Posterior vena cava (tissue), 2 donors: Measurements from ENCODE around the gene ZNF597. TPM values are rescaled to one million over a fixed set of nuclear protein-coding genes. Genes with fewer than 3 reads are reported as not detected.

ENCODE experiments used
- DNase-seq: peaks from one replicate; pipeline ENCODE4 v3.0.0-alpha.2; 2020; ENCODE audit warnings: low spot score
- intact Hi-C, 2 donors: fragments of 100-400 bp; cut with DNase I; formaldehyde crosslinking; loops; one replicate each; pipeline versions ENCODE4 v1.14.1 to v1.14.2; 2022 to 2023
- microRNA-seq, 2 donors: library from miRNA; unstranded; fragments of <30 nt; microRNA quantifications; one replicate each; pipeline ENCODE4 v1.2.0, GENCODE V29; 2020 to 2021; ENCODE audit warnings: borderline microRNAs expressed in 2 of 2
- total RNA-seq, 2 donors: library from RNA; stranded (reverse); fragmentation: NEBNext Ultra II Directional; extraction: Animal tissue kit (Norgen Biotek cat#: 25700); gene quantifications; one replicate each; pipeline ENCODE4 v1.2.1, GENCODE V29; 2021
- donor health status: DM: yes; HTN: yes; CAD: no.
- donor health status: DM: yes; HTN: yes; CAD: no.

The ZNF597 gene
- total RNA-seq, 2 donors from 2014 or later: 2.5 TPM

DNA sequence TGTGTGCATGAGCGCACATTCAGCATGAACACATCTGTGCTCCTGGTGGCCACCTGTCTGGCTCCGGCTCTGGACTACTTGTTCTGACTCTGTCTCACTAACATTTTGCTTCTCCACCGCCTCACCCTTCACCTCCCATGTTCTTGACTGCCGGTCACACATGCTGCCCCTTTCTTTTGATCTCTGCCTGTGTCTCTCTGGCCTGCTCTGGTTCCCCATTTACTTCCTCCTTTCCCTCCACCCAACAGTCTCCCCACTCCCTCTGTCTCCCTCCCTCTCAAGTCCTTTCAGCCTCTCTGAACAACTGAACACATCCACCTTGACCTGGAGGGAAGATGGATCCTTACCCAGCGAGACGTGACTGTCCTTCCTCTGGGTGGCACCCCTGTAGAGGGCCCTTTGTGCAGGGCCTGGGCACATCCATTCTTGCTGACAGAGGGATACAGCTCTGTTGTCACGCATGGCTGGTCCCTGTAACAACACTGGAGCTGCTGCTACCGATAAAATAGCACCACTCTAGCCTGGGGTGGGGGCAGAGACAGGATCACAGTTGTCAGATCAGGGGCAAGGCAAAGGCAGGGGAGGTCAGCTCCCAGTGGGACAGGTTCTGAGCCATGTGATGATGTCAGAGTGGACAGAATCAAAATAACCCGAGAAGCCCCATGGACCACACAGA lies 53.5 kb downstream of the ZNF597 start:
- intact Hi-C loops: loop anchor here (5.0 to 10.0 kb wide), 2 partner anchors 78 to 85 kb away; partner anchors contain the start of genes TIGD7 (in 1 of the 2) and ZNF75A (in 1 of the 2)
- DNase-seq: no peak

DNA sequence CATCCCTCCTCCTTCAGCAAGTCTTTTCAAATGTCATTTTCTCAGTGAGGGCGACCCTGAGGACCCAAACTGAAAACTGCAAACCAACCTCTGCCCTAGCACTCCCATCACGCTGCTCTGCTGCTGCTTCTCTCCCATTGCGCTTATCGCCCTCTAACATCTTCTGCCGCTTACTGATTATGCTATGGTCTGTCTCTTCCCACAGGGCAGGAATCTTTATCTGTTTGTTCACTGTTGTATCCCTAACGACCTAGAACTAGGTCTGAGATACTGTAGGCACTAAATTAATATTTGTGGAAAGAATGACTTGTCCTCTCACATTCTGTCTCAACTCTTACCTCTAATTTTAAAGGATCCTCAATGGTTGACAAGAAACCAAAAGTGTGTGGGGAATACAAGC lies 55.0 kb downstream of the ZNF597 start:
- intact Hi-C loops: loop anchor here in 1 of 2 donors (5.0 kb wide), 1 partner anchor 76 kb away; no protein-coding TSS in a partner anchor

GRCh38 chr16:3383045-3383448 lies 60.3 kb downstream of the ZNF597 start:
- intact Hi-C loops: no loop called here
- DNase-seq: no peak

More for the DNA sequence above, 55.0 kb downstream of the ZNF597 start:
- no peak for DNase-seq

Small RNA genes within 50 kb of the gene (microRNA-seq; reads per million reads assigned to microRNA genes)
- 0 to 0.26 reads per million in 2 donors for gene MIR6126

Other genes starting within 250 kb of the ZNF597 start
- gene ZNF200, start 208.3 kb downstream of the ZNF597 start, total RNA-seq: 1 to 10 TPM; 5.1 to 6.9 TPM
- 1 to 10 TPM; 1.9 to 4.9 TPM for gene MEFV, start 186.9 kb downstream of the ZNF597 start, total RNA-seq
- gene ZNF263, start 160.0 kb downstream of the ZNF597 start, total RNA-seq: 10 to 100 TPM; 19.8 to 21.2 TPM
- gene TIGD7, start 138.1 kb downstream of the ZNF597 start, total RNA-seq: 1 to 10 TPM; 6.4 to 9.1 TPM
- 10 to 100 TPM; 17.5 to 21.3 TPM for gene ZNF75A, start 138.0 kb downstream of the ZNF597 start, total RNA-seq
- not detected for gene OR2C1, start 87.6 kb downstream of the ZNF597 start, total RNA-seq
- gene ZSCAN32, start 42.5 kb downstream of the ZNF597 start, total RNA-seq: 10 to 100 TPM; 10.8 to 11.9 TPM
- gene ZNF174, start 42.3 kb downstream of the ZNF597 start, total RNA-seq: 1 to 10 TPM; 7.1 to 8.2 TPM
- gene NAA60, start 176 bp upstream of the ZNF597 start, total RNA-seq: 10 to 100 TPM; 28.3 to 33.6 TPM
- not detected for gene C16orf90, start 52.0 kb upstream of the ZNF597 start, total RNA-seq
- 10 to 100 TPM; 20.9 to 25.8 TPM for gene CLUAP1, start 57.5 kb upstream of the ZNF597 start, total RNA-seq
- 1 to 10 TPM in 1 of 2 donors, under 1 TPM in 1; 0.81 to 1.0 TPM for gene NLRC3, start 133.9 kb upstream of the ZNF597 start, total RNA-seq
- 1 to 10 TPM; 4.5 to 4.9 TPM for gene SLX4, start 168.1 kb upstream of the ZNF597 start, total RNA-seq
- 1 to 10 TPM; 4.0 to 6.2 TPM for gene DNASE1, start 211.2 kb upstream of the ZNF597 start, total RNA-seq